Tibial nerve (tissue), 4 donors: ENCODE measurements around the gene CDKN2B-AS1. TPM values are rescaled to one million over a fixed set of nuclear protein-coding genes. Genes with fewer than 3 reads are reported as not detected.

ENCODE experiments used
- DNase-seq, 2 donors: peaks; one replicate each; pipeline ENCODE4 v3.0.0-alpha.2; 2019; ENCODE audit warnings: low spot score in 2 of 2
- H3K27ac ChIP-seq, 4 donors: fragments of 200-600 bp; sonication (generic) in 3 of 4; one replicate each; pipeline ENCODE4 v1.5.1; 2017 to 2019; ENCODE audit warnings: mild to moderate bottlenecking in 1 of 4
- H3K27me3 ChIP-seq, 2 donors: fragments of 200-600 bp; sonication (generic) in 1 of 2; one replicate each; pipeline versions ENCODE4 v1.5.1 to v1.6.0; 2017 to 2019
- H3K36me3 ChIP-seq, 3 donors: fragments of 200-600 bp; sonication (generic); one replicate each; pipeline ENCODE4 v1.5.1; 2018 to 2019
- H3K4me1 ChIP-seq, 4 donors: fragments of 200-600 bp; sonication (generic) in 3 of 4; one replicate each; pipeline ENCODE4 v1.5.1; 2017 to 2019
- H3K4me3 ChIP-seq, 4 donors: fragments of 200-600 bp; sonication (generic) in 3 of 4; one replicate each; pipeline ENCODE4 v1.5.1; 2017 to 2019; ENCODE audit warnings: mild to moderate bottlenecking in 1 of 4, moderate library complexity in 1 of 4
- H3K9me3 ChIP-seq, 4 donors: fragments of 200-600 bp; sonication (generic) in 3 of 4; one replicate each; pipeline ENCODE4 v1.5.1; 2017 to 2019
- EP300 ChIP-seq, 2 donors: sonication (generic); formaldehyde crosslinking; IDR thresholded peaks; one replicate each; pipeline ENCODE4 v1.6.1; 2017; ENCODE audit warnings: antibody characterized with exemption in 2 of 2, mild to moderate bottlenecking in 1 of 2
- POLR2A ChIP-seq, 2 donors: fragments of 450-650 bp; IDR thresholded peaks; one replicate each; pipeline ENCODE4 v1.6.1; 2017; ENCODE audit warnings: antibody characterized with exemption in 2 of 2, mild to moderate bottlenecking in 2 of 2, moderate library complexity in 2 of 2
- whole genome bisulfite sequencing, 2 donors: methylation state at CpG; one replicate each; pipeline ENCODE4 v1.1.5; 2018; 5-methylcytosine and 5-hydroxymethylcytosine counted together
- total RNA-seq, 4 donors: library from RNA; depleted of rRNA; stranded (reverse); fragments of >200 nt; gene quantifications; one replicate each; pipeline ENCODE4 v1.1.0, GENCODE V29; 2016
- TF ChIP-seq, protein P1 (sequence below), 5 experiments: fragments of 200-600 bp in 3 of 5; fragments of 450-650 bp in 2 of 5; sonication (generic) in 3 of 5; IDR thresholded peaks; one replicate each; pipeline ENCODE4 v1.5.1; 2016 to 2019; ENCODE audit warnings: antibody characterized with exemption in 5 of 5, mild to moderate bottlenecking in 3 of 5, moderate library complexity in 2 of 5

The CDKN2B-AS1 gene
- total RNA-seq, 4 donors from 2014 or later = 0.59 to 1.5 (median 0.90) TPM; not detected in 1

DNA sequence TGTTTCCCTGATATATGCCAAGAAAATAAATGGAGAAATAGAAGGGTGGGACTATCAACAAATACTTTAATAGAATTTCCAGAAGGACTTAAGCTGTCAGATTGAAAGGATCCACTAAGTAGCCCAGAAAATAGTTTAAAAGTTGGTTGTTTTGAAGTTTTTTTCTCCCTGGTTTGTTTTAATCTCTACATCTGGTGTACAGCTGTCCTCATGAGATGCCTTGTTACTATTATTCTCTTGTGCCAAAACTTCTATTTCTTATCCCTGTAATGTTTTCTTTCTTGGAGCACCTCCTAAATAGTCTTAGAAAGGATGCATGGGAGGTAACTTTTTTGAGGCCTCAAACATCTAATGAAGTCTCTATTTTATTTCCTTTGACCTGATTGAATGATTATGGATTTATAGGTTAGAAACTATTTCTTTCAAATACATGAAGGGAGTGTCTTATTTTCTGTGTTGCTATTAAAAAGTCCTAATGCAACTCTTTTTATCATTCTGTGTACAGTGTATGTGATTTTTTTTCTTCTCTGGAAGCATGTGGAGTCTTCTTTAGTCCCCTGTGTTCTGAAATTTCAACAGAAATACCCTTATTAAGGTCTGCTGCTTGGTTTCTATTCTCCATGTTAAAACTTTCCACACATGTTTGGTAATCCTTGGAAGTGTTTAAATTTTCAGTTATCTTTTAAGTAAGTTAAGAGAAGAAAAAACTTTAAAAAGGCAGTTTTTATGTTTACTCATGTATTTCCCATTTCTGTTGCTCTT, 154.5 kb downstream of the CDKN2B-AS1 start:
- no peaks in the 10 kb centered on the region for H3K9me3 ChIP-seq
- DNase-seq = no peak
- peaks cover 0 to 7% (median 0%) of the 10 kb centered on the region in 4 donors for H3K4me1 ChIP-seq
- H3K27ac ChIP-seq = peak overlapping the region in 1 of 4 donors; percentile 51
- H3K4me3 ChIP-seq = no peak overlapping the region
- TF ChIP-seq POLR2A (IDR thresholded peaks at IDR 0.05) (no peak), EP300 (IDR thresholded peaks at IDR 0.05) (no peak)
- TF ChIP-seq, protein P1, sequence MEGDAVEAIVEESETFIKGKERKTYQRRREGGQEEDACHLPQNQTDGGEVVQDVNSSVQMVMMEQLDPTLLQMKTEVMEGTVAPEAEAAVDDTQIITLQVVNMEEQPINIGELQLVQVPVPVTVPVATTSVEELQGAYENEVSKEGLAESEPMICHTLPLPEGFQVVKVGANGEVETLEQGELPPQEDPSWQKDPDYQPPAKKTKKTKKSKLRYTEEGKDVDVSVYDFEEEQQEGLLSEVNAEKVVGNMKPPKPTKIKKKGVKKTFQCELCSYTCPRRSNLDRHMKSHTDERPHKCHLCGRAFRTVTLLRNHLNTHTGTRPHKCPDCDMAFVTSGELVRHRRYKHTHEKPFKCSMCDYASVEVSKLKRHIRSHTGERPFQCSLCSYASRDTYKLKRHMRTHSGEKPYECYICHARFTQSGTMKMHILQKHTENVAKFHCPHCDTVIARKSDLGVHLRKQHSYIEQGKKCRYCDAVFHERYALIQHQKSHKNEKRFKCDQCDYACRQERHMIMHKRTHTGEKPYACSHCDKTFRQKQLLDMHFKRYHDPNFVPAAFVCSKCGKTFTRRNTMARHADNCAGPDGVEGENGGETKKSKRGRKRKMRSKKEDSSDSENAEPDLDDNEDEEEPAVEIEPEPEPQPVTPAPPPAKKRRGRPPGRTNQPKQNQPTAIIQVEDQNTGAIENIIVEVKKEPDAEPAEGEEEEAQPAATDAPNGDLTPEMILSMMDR (IDR thresholded peaks at IDR 0.05) = no peak
- H3K36me3 ChIP-seq = no peaks in the 10 kb centered on the region
- H3K27me3 ChIP-seq = no peaks in the 10 kb centered on the region

DNA sequence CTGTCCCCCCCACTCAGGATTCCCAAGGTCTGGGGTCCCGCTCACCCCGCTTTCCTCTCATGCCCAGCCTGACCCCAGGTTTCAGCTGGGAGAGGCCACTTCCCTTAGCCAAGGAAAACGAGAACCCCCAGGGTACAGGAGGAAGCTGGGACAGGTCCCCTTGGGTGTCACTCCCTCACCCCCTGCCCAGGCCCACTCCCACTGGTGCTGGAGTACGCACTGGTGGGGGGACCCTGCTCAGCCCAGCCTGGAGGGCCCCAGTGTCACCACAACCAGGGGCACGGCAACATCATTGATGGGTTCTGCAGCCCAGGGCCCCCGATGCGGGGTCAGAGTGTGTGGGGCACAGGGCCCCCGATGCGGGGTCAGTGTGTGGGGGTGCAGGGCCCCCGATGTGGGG, 159.5 kb downstream of the CDKN2B-AS1 start:
- WGBS, 2 donors = 93 to 97% methylated on average over 5 to 6 of the region's 10 CpGs
- Histone ChIP-seq H3K27me3 (no peaks in the 10 kb centered on the region), H3K36me3 (no peaks in the 10 kb centered on the region), H3K4me1 (peaks cover 0 to 25% (median 3%) of the 10 kb centered on the region in 4 donors), H3K9me3 (no peaks in the 10 kb centered on the region), H3K27ac (no peak overlapping the region), H3K4me3 (no peak overlapping the region)
- DNase-seq = no peak
- TF ChIP-seq EP300 (IDR thresholded peaks at IDR 0.05) (no peak), POLR2A (IDR thresholded peaks at IDR 0.05) (no peak)
- TF ChIP-seq, protein P1 (IDR thresholded peaks at IDR 0.05) = no peak

DNA sequence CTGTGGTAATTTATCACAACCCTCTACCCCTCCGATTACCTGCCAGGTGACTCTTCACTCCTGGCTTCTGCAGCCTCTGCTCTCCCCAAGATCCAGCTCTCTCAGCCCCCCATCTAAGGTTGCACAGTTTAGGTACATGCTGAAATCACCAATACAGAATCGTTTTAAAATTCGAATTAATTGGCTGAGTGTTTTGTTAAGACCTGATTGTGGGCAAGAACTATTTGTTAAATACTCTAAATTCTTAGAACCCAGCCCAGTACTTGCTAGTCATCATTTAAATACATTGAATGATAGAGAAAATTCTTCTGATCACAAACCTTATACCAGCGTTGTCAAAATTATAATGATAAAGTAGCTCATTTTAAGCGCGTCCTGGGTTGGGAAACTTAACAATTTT, 162.0 kb downstream of the CDKN2B-AS1 start:
- H3K27me3 ChIP-seq = no peaks in the 10 kb centered on the region
- H3K9me3 ChIP-seq = no peaks in the 10 kb centered on the region
- TF ChIP-seq POLR2A (IDR thresholded peaks at IDR 0.05) = no peak
- TF ChIP-seq, protein P1 (IDR thresholded peaks at IDR 0.05) = no peak
- no peak for TF ChIP-seq EP300 (IDR thresholded peaks at IDR 0.05)
- H3K4me3 ChIP-seq = no peak overlapping the region
- peaks cover 0 to 27% (median 3%) of the 10 kb centered on the region in 4 donors for H3K4me1 ChIP-seq
- H3K27ac ChIP-seq = no peak overlapping the region
- no peak for DNase-seq
- 91 to 94% methylated on average over 6 of the region's 6 CpGs for WGBS, 2 donors
- H3K36me3 ChIP-seq = no peaks in the 10 kb centered on the region

DNA sequence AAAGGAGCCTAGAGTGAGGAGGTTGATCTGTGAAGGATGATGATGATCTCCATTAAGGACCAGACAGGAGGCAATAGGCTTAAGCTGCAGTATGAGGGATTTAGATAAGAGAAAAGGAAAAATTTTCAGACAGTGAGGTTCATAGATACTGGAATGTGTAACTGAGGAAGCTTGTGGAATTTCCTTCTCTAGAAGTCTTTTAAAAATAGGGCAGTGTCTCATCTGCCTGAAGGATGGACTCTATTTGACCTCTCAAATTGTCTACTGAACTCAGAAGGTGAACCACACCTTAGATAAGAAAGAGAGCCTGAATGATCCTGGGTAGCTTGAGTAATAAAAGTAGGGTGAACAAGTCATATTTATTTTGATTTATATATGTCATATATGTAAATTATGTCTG, 162.7 kb downstream of the CDKN2B-AS1 start:
- Histone ChIP-seq H3K4me3 (no peak overlapping the region), H3K36me3 (no peaks in the 10 kb centered on the region), H3K27me3 (no peaks in the 10 kb centered on the region), H3K4me1 (peaks cover 0 to 27% (median 3%) of the 10 kb centered on the region in 4 donors), H3K27ac (no peak overlapping the region), H3K9me3 (no peaks in the 10 kb centered on the region)
- no peak for TF ChIP-seq POLR2A (IDR thresholded peaks at IDR 0.05)
- no peak for TF ChIP-seq EP300 (IDR thresholded peaks at IDR 0.05)
- TF ChIP-seq, protein P1 (IDR thresholded peaks at IDR 0.05) = no peak
- DNase-seq = no peak

DNA sequence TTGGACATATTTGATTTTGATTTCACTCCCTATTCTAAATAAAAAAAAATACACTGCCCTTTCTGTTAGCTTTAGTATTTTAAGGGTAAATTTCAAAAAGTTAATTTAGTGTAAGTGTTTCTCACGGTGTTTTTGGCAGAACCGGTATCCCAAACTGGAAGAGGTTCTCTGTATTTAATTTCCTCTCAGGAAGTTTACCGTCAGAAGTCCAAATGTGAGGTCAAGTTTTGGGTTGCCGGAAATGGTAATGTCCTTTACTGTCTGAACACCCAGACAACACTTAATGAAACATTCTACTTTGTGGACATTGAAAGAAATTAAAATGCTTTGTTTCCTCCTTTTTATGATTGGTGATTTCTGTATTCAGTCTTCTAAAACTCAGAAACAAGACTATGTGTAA, 163.2 kb downstream of the CDKN2B-AS1 start:
- Histone ChIP-seq H3K27ac (peak overlapping the region in 3 of 4 donors; percentile 21 to 61 (median 41)), H3K27me3 (no peaks in the 10 kb centered on the region), H3K4me3 (no peak overlapping the region), H3K4me1 (peaks cover 0 to 27% (median 3%) of the 10 kb centered on the region in 4 donors), H3K9me3 (no peaks in the 10 kb centered on the region), H3K36me3 (no peaks in the 10 kb centered on the region)
- no peak for DNase-seq
- TF ChIP-seq EP300 (IDR thresholded peaks at IDR 0.05) (no peak), POLR2A (IDR thresholded peaks at IDR 0.05) (no peak)
- TF ChIP-seq, protein P1 (IDR thresholded peaks at IDR 0.05) = no peak
- WGBS, 2 donors = 57 to 64% methylated on average over 4 of the region's 4 CpGs
